Retinal pigment epithelial cell (primary cell): ENCODE measurements around the gene DLX3.
A peak's percentile ranks its signal among the peaks of the same experiment; 100 is the strongest.

Experiments used
- DNase-seq: peaks from one replicate; pipeline ENCODE4 v3.0.0-alpha.2; 2010; ENCODE audit warnings: low read depth
- H3K4me3 ChIP-seq: 2 replicates; pipeline ENCODE4 v1.5.1; 2011; ENCODE audit warnings: mild to moderate bottlenecking, low read length, control low read depth, moderate library complexity
- TF ChIP-seq, protein P1 (sequence below): conservative IDR thresholded peaks from 2 replicates; pipeline ENCODE4 v1.5.1; 2011; ENCODE audit warnings: low read depth, low read length, control low read depth, inconsistent platforms

DLX3 gene

DNA sequence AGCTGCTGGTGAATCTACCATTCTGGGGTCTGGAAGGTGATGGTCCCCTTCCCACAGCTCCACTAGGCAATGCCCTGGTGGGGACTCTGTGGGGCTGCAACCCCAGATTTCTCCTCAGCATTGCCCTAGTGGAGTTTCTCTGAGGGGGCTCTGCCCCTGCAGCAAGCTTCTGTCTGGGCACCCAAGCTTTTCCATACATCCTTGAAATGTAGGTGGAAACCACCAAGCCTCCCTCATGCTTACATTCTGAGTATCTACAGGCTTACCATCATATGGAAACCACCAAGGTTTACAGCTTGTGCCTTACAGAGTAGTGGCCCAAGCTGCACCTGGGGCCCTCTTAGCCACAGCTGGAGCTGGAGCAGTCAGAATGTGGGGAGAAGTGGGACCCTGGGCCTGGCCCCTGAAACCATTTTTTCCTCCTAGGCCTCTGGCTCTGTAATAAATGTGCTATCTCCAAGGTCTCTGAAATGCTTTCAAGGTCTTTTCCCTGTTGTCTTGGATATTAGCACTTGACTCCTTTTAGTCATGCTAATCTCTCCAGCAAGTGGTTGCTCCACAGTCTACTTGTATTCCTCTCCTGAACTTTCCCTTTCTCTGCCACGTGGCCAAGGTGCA lies 19.6 kb upstream of the DLX3 start:
- TF ChIP-seq, protein P1, sequence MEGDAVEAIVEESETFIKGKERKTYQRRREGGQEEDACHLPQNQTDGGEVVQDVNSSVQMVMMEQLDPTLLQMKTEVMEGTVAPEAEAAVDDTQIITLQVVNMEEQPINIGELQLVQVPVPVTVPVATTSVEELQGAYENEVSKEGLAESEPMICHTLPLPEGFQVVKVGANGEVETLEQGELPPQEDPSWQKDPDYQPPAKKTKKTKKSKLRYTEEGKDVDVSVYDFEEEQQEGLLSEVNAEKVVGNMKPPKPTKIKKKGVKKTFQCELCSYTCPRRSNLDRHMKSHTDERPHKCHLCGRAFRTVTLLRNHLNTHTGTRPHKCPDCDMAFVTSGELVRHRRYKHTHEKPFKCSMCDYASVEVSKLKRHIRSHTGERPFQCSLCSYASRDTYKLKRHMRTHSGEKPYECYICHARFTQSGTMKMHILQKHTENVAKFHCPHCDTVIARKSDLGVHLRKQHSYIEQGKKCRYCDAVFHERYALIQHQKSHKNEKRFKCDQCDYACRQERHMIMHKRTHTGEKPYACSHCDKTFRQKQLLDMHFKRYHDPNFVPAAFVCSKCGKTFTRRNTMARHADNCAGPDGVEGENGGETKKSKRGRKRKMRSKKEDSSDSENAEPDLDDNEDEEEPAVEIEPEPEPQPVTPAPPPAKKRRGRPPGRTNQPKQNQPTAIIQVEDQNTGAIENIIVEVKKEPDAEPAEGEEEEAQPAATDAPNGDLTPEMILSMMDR, result no peak
- no peak overlapping the region for H3K4me3 ChIP-seq
- DNase-seq, result no peak

GRCh38 chr17:50013079-50013478 lies 18.1 kb upstream of the DLX3 start:
- H3K4me3 ChIP-seq, result no peak overlapping the region
- no peak for DNase-seq
- TF ChIP-seq, protein P1, result no peak

DNA sequence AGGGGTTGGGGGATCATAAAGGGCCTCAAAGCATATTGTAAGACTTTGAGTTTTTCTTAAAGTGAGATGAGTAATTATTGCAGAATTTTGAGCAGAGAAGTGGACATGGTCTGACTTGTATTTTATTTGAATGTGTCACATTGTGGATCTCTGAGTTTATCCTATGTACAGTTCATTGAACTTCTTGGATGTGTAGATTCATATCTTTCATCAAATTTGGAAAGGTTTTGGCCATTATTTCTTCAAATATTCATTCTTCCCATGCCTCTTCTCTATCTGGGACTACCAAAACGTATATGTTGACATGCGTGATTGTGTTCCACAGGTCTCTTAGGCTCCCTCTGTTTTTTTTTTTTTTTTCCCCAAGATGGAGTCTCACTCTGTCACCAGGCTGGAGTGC lies 14.3 kb upstream of the DLX3 start:
- H3K4me3 ChIP-seq, result no peak overlapping the region
- DNase-seq, result no peak
- TF ChIP-seq, protein P1, result no peak

GRCh38 chr17:50003911-50004310 lies 8.9 kb upstream of the DLX3 start:
- TF ChIP-seq, protein P1, result no peak
- no peak overlapping the region for H3K4me3 ChIP-seq
- no peak for DNase-seq

GRCh38 chr17:49998836-49999511 lies 4.0 kb upstream of the DLX3 start:
- TF ChIP-seq, protein P1, result no peak
- no peak overlapping the region for H3K4me3 ChIP-seq
- DNase-seq, result no peak

DNA sequence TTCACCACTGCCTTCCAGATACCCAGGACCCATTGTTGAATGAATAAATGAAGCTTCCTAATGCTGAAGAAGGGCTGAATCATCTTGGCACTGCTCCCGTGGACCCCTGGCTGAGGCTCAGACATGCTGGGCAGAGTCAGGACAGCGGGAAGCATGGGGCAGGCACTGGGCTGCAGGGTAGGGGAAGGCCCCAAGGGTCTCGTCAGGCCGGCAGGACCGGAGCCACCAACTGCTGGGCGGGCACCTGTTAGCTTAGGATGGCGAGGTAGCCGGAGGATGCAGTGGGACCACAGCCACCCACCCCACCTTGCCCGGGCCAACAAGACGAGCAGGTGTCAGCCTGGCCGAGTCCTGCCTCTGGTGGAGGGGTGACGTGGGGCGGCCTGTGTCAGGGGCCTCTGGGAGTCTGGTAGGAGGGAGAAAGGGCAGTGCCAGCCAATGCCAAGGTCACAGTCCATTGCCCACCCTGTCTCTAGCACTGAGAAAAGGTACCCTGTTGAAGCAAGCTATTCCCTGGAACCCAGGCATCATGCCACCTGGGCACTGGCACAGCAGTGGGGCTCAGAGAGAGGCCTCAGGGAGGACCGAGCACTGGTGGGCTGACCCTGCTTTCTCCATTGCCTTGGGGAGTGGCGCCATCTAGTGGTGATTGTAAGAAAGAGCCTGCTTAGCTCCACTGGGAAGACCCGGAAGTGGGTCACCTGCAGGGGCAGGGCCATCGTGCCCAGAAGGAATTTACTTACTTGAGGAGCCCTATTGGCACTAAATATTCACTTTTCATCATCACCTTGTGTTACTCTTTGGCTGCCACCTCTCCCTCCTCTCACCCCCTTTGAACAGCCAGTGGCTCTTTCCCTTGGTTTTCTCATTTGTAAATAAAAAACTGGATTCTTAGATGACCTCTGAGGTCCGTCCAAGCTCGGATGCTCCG lies 3.0 kb upstream of the DLX3 start:
- no peak overlapping the region for H3K4me3 ChIP-seq
- peak; percentile 38 for DNase-seq

More for the DNA sequence above, 3.0 kb upstream of the DLX3 start:
- TF ChIP-seq, protein P1, result peak; percentile 87
